TTC549 (cell line): Measurements from ENCODE around the gene CSF1.

Experiments
- FAIRE-seq: peaks from 2 replicates; lab custom pipeline; 2012; peaks lifted over from hg19 to GRCh38; lab: Jason Lieb, UNC

Gene CSF1

DNA sequence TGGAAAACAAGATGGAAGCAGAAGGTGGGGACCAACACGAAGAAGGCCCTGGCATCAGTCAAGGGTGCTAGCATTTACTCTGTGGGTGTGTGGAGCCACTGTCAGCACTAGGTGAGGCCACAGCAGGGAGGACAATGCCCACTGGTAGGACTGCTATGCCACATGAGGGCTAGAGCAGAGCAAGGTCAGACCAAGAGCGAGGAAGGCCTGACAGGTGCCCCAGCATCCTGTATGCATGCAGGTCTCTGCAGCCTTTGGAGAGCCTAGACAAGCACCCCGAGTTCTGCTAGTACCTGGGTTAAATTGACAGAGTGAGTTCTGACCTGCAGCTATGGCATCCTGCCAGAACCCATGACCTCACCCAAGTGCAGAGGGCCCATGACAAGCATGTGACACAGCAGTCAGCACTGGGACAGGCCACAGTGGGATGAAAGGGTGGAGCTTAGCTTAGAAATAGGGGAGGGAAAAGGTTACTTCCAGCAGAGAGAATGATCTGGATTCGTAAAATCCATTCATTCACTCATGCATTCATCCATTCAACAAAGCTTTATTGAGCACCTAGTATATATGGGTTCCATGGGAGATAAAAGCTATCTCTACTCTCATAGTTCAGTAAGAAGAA, 9.0 kb upstream of the CSF1 start:
- no peak for FAIRE-seq

DNA sequence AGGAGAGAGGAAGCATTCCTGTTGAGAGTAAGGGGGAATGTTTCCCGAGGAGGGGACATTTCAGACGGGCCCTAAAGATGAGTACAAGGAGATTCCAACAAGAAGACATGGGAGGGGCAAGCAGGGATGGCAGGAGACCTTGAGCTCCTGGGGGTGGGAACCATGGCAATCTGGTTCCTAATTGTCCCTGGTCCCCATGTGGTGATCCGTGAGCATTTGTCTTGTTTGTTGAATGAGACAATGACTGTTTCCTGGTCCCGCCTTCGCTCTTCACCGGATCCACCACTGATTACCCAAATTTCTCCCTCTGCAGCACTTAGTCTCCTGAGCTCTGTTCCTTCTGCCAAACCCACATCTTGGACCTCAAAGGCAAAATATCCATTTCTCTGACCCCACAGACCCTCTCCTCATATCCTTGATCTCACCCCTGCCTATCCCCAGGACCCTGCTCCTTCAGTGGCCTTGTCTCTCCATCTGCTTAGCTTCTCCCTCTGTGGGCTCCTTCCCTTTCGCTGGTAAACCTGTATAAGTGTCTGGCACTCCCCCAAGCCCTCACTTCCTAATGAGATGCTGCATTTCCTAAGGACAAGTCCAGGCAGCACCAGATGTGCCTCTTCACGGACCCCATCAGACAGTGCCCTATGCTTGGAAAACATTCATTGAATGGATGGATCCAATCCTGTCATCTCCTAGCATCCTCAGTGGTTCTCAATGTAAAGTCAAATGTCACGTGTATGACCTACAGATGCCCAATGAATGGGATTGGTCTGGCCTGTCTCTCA, 8.3 kb upstream of the CSF1 start:
- FAIRE-seq = no peak

DNA sequence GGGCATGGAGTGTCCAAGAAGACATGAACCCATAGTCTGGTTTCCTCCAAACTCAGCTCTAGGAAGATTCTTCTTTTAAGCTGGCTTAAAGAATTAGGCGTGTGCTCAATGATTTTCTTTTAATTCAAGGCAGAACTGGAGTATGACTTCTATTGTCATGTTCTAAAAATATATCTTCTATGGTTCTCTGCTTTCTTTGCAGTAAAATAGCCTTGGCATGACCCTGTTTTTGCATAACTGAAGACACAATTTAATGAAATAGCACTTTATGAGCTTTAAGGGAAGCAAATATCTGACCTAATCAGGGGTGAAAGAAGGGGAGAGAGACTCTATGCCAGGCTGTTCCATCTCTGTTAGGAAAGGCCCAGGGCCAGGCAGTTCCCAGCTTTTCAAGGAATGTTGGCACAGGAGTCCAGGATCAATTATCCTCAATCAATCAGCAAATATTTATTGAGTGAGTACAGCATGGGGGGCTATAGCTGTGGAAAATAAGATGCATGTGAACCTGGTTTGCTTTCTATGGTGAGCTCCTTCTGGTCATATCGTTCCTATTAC, 7.2 kb upstream of the CSF1 start:
- no peak for FAIRE-seq

DNA sequence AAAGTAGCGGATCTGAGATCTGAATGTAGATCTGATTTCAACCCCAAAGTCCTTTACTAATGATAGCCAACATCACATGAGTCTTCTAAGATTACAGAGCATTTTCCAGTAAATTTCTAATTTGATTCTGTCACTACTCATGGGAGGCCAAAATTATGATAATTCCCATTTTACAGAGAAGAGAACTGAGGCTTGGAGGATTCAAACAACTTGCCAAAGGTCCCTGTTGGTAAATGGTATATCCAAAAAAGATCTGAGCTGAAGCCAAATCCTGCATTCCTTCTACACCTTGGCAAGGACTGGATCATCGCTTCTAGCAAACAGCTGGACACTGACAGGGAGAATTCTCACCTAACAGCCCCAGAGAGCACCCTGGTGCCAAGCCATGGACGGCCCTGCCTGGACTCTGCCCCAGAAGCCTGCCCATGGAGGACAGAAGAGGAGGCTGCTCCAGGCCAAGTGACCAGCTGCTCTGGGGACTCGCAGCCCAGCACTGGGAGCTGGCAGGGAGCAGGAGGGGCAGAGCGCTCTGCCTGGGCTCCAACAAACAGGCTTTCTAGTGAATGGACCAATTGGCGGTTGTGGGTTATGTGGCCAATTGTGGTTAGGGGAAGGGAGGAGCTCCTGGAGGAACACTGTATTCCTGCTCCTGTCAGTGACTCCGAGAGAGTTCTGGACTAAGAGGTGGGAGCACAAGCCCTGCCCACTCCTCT, 6.4 kb upstream of the CSF1 start:
- no peak for FAIRE-seq

DNA sequence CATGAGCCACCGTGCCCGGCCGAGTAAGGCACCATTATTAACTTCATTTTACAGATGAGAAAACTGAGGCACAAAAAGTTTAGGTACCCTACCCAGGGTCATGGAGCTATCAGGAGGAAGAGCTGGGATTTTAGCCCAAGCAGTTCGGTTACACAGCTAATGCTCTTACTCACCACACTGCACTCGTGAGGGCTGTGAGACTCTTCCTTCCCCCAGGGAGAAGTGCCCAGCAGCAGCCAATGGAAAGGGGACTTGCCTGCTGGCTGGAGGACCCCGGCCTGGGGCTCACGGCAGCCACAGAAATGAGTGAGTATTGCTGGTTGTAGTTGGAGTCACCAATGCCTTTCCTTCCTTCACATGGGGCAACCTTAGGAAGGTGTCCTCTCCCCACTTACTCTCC, 5.2 kb upstream of the CSF1 start:
- no peak for FAIRE-seq

DNA sequence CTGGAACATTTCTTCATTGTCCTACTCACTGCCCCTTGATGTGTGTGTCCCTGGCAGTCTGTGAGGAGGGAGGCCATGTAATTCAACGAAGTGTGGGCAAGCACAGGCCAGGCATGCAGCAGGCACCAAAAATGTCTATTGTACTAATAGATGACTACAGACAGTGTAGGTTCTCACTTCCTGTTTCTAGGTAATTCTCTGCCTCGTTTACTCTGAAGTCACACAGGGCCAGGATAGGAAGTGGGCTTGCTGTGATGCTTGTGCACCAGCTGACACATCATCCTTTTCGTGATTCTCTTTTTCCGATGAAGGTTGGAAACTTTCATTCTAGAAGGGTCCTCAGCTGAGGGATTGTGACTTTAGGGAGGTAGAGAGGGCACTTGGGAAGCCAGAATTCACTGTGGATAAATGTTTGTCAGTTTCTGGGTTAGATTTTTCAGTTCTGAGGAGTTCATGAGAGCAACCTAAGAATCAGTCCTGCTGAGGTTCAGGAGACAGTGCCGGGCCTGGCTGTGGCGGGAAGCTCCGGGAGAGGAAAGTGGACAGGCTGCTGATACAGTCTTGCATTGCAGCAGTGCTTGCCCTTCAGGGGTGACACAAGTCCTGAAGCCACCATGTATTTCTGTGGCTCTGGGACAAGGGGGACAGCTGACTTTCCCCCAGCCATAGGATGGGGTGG, 4.3 kb upstream of the CSF1 start:
- no peak for FAIRE-seq

DNA sequence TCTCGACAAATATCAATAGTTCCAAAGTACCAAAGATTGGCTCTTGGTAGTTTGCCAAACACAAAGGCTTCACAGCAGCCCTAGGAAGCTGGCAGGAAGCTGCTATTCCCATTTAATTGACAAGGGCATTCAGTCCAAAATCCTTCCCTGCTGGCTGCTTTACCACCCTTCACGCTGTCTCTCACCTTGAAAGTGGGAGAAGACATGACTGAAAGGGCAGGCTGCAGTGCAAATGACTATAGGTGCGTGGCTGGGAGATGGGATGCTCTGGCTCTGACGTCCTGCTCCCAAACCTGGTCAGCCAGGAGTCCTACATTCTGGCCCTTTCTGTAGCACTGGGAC, 3.8 kb upstream of the CSF1 start:
- FAIRE-seq = no peak

DNA sequence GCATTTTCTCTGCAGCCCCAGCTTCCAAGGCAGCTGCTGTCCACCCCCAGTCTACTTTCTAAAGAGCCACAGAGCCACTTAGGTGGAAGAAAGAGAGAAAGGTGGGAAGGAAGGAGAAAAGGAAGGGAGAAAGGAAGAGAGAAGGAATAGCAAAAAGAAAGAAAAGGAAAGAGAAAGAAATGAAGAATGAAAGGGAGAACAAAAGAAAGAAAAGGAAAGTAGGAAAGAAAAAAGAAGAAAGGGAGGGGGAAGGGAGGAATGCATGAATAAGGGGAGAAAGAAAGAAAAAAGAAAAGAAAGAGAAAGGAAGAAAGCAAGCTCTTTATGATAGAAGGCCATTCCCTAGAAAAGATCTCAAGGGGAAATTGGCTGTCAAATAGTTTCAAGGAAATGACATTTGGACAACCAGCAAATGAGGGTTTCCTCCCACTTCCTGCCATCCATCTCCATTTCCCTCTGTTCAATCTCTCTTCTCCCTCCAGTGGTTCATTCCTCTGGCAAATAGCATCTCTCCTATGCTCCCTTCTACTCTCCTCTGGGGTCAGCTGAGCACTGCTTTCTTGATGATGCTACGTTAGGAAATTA, 3.4 kb upstream of the CSF1 start:
- no peak for FAIRE-seq

DNA sequence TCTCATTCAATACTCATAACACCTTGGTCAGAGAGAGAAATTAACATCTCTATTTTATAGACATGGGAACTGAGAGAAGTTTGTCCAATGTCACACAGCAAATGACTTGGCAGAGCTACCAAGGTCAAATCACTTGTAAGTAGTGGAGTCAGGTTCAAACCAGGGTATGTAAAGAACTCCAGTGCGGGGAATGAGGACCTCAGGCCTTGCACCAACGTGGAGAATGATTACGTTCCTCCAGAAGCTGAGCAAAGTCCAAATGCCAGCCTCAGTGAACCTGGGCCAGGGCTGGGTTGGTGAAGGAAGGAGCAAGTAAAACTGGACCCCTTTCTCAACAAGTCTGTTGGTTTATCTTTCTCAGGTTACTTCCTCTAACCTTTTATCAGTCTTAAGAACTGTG, 1.8 kb upstream of the CSF1 start:
- FAIRE-seq = no peak

DNA sequence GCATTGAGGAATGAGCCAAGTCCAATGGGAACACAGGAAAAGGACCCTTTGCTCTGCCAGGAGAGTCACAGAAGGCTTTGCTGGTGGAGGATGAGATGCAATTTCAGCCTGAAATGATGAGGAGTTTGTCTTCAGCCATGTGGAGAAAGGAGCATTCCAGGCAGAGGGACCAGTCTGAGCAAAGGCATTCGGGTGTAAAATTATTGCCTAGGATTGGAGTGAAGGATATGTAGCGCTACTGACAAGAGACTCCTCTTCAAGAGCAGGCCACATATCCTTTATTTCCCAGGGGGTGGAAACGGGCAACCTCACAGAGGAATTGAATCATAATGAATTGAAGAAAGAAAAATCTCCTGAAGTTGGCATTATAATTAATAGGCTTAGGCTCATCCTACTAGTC, 1.1 kb upstream of the CSF1 start:
- no peak for FAIRE-seq

DNA sequence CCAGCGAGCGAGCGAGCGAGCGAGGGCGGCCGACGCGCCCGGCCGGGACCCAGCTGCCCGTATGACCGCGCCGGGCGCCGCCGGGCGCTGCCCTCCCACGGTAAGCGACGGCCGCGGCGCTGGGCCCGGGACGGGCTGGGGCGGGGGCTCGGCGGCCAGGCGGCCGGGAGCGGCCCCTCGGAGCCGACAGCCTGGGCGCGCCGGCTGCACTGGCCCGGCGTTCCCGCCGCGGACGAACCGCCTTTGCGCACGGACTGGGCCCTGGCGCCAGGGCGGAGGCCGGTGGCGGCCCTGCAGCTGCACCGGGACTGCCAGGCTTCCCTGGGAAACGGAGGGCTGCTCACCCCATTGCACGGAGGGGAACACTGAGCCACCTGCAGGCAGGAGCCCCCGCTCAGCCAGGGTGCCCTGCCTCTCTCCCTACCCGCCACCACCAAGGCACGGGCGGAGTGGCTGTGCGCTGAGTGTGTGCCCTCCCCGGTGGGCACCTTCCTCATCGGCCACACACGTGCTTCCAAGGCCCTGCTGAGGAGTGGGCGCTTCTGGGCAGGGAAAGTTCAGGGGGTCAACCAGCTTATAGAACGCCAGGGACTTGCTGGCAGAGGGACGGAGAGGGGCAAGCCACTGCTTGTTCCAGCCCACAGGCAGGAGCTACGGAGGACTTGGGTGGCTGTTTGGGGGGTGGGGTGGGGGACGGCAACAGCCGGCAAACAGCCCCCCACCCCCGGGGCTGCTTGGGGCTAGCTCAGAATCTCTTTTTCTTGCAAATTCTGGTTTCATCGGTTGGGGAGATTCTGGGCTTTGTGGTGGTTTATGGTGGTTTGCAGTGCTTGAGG, 532 bp downstream of the CSF1 start:
- FAIRE-seq = no peak

DNA sequence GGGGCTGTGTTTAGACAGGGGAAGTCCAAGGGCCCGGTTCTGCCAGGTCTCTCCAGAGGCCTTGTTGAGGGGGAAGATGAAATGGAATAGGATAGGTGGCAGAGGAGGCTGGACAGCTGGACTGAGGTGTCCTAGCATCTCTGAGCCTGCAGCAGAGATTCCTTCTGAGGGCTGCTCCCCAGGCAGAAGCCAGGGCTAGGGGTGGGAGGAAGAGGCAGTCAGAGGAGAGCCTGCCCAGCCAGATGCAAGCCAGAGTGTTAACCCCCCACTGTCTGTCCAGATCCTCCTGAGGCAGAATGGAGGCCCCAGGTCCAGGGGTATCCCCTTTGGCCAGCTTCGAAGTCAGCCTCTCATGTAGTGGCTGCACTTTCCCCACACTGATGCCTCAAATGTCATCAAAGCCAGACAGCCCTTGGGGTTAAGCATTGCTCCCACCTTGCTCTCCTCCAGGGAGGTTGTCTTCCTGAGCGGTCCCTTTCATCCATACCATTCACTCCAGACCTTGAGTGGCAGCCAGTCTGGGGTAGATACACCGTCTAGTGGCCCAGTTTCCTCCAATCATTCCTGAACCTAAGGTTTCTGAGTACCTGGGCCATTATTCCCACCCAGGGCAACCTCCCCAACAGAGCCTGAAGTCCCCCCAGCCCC, 1.7 kb downstream of the CSF1 start:
- no peak for FAIRE-seq

DNA sequence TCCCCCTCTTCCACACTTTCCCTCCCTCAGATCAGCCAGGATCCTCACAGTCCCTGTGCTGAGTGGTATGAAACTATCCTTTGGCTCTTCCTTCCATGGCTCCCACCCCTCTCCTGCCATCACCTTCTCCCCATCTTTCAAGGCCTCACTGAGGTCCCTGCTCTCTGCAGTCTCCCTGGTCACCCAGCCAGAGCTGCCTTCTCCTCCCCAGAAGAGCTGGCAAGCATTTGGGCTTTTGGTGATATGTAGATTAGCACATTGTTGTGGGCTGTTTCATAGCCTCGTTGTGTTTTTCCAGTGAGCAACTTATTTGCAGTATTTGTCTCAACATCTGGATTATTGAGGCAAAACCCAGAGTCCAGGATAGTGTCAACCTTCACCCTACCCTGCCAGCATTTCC, 2.2 kb downstream of the CSF1 start:
- no peak for FAIRE-seq

DNA sequence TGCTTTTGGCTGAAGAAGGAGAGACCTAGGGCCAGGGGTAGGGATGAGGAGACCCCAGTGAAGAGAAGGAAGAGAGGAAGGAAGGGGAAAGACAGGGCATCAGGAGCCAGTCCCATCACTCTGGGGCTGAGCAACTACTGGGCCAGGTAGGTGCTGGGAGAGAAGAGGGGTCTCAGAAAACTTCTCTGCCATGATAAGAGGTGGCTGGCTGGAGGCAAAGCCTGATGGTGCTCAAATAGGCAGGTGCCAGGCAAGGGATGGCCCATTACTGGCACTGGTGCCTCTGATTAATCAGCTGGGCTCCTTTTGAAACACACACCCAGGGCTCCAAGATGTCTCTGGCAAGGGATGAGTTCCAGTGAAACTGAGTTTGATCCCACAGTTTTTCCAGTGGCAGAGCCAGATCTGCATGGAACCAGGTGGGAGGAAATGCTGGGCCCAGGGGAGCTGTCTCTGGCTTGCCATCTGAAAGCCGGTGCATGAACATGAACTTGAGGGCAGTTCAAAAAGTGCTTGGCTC, 2.8 kb downstream of the CSF1 start:
- FAIRE-seq = no peak

DNA sequence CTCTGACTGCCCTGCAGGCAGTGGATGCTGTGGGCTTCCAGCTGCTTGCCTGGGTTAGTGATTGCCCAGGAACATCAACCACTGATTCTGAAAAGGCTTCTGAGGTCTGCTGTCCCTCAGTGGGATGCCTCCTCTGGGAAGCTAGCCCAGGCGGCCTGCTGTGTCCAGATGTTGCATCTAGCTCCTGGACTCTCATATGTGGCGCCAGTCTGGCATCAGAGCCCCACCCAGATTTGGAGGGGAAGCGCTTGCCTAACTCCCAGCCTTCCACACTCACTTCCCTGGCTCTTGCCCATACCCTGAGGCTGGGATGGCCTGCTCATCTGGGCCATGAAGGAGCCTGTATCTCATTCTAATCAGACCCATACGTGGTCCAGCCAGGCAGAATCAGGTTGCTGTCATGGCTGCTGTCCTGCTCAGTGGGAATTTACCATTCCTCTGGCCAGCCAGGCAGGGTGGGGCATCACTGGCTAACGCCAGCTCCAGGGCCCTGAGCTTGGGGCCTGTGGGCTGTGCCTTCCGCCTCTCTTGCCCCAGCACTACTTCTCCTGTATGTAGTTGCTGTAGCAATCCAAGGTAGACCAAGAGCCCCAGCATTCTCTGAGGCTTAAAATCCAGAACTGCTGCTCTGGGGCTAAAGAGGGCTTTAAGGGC, 4.1 kb downstream of the CSF1 start:
- no peak for FAIRE-seq

DNA sequence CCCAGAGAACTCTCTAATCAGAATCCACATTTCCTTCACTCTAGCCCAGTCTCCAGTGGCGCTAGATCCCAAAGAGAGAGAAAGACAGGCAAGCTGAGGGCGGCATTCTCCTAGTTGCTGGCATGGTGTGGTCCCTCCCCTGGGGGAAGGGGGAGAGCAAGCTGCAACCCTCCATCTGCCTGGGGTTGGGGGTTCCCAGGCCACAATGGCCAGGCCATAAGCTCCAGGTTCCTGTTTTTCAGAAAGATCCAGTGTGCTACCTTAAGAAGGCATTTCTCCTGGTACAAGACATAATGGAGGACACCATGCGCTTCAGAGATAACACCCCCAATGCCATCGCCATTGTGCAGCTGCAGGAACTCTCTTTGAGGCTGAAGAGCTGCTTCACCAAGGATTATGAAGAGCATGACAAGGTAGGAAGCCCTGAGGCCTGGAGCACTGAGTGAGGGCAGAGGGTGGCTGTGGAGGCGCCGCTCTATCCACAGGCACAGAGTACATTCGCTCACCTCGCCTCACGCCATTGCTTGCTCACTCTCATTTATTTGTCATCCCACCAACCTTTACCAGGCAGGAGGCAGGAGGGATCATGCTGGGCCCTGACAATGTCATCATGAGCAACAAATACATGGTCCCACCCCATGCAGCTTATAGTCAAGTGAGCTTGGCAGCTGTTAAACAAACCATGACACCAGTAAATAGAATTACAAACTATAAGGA, 6.6 kb downstream of the CSF1 start:
- no peak for FAIRE-seq

DNA sequence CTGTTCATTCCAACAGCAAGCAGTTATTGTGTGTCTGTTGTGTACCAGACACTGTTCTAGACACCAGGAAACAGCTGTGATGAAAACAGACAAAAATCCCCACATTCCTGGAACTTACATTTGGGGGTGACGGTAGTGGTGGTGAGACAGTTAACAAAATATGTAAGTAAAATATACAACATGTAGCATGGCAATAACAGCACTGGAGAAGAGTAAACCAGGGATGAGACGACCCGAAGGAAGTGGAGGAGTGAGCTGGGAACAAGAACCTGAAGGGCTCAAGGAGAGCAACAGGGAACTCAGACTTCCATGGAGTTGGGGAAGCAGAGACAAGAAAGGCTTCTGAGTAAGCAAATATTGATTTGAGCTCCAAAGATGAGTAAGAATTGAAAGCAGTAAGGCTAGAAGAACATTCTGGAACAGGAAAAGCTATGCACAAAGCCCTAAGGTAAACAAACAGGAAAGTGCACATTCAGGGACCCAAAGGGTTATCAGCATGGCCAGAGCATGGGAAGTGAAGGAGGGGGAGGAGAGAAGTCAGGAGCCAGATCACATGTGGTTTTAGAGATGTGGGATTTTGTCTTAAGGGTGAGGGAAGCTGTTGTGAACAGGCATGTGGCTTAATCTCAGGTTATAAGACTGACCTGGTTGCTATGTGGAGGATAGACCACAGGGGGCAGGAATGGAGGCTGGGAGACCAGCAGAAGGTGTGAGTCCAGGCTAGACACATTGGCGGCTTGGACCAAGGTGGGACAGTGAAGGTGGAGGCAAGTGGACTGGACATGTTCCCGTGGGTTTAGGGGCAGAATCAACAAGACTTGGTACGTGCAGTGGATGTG, 7.3 kb downstream of the CSF1 start:
- no peak for FAIRE-seq

DNA sequence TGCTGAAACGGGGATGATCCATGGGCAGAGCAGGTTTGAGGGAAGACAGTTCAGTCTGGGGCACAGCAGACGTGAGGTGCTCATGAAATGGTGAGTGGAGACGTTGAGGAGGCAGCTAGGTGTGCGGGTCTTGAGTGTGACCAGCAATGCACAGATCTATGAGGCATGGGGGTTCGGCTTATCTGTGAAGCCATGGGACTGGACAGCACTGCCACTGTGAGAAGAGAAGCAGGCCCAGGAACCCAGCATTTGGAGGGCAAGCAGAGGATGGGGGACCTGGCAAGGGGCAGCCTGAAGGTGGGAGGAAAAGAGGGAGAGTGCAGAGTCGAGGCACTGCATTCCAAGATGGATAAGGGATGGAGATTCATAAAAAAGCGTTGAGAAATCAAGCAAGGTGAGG, 8.0 kb downstream of the CSF1 start:
- FAIRE-seq = no peak

DNA sequence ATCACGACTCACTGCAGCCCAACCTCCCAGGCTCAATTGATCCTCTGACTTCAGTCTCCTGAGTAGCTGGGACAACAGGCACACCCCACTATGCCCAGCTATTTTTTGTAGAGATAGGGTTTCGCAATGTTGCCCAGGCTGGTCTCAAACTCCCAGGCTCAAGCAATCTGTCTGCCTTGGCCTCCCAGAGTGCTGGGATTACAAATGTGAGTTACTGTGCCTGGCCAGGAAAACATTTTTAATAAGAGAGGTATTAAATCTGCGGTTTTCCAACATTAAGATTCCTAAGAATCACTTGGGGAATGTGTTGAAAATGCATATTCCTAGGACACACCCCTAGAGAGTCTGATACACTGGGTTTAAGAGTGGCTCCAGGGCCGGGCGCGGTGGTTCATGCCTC, 8.7 kb downstream of the CSF1 start:
- FAIRE-seq = no peak
